T-helper 9 cell (primary cell): ENCODE results near the gene ZNF319.

ENCODE experiments used
- DNase-seq: peaks from one replicate; pipeline ENCODE4 v3.0.0-alpha.2; 2020

Gene ZNF319

DNA sequence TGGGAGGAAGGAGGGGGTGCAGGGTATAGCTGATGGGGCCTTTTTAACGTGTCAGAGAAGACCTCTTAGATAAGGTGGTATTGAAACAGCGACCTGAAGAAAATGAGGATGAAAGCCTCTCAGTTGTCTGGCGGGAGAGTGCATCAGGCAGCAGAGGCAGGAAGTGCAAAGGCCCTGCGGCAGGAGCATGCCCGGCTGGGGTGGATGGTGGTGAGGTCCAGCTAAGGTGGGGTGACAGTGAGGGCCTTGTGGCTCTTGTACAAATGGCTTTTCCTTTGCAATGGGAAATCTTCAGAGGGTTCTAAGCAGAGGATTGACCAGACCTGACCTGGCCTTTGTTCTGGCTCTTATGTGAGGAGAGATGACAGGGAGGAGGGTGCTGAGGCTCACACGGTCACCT, 36.5 kb upstream of the ZNF319 start:
- DNase-seq, result no peak

DNA sequence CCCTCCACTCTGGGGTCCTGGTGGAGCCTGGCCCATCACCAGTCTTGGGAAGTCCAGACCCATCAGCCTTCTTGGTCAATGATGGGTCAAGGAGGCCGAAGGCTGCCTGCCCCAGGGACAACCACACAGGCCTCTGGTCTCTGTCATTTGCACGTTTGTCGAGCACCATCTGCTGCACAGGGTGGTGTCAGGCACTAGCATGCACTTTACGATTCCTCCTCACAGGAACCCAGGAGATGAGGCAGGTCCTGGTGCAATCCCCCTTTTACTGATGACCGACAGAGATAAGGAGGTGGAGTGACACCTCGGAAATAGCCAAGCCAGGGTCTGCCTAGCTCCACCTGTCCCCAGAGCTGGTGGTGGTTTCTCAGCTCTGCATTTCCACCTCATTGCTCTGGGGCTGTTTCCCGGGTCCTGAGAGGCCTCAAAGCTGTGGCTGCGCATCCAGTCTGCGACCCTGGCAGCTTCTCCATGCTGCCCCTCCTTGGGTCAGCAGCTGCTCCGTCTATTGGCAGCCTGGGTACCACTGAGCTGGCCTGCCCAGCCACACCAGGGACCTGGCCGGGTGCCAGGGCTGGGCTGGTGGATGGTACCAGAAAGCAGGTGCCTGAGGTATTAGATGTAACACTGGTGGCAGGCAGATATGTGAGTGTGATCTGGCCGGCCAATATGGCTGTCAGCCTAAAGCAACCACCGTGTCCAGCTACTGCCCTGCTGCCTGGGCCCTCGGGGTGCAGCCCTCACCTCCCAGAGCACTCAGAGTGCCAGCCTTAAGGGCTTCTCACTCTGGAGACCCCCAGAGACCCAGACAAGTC, 35.1 kb upstream of the ZNF319 start:
- DNase-seq, result no peak

DNA sequence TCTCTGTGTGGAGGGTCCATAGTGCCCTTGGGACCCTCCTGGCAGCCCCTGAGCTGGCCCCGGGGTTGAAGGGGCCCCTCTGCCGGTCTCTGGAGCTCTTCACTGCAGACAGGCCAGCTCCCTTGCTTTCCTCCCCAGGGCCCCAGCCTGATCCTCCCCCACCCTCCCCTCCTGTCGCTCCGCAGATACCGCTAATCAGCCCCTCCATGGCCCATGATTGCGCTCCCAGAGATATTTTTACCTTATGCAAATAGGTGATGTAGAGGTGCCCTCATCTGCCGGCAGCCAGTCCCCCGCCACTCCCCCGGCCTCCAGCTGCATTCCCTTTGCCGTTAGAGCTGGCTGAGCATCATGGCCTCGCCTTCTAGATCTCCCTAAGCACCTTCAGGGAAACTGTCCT, 34.3 kb upstream of the ZNF319 start:
- DNase-seq, result no peak

DNA sequence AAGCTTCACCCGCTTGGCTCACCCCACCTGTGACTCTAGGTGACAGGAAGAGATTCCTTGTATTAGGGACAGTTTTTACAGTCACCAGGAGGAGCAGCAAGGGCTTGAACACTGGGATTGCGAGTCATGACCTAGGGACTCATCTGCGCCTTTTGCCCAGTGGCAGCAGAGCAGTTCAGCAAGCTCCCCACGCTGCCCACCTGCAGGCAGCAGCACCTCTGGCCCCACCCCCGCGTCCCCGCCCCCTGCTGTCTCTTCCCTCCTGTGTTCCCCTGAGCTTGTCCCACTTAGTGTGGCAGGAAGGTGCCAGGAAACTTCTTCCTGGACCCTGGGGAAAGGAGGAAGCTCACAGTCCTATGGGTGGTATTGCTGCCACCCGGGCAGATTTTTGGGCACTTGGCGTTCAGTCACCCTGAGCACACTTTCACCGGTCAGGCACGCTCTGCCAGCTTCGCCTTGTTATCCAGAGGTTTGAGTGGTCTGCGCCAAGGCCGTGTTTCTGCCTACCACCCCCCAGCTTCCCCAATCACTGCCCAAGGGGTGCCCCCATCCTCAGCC, 33.7 kb upstream of the ZNF319 start:
- no peak for DNase-seq

DNA sequence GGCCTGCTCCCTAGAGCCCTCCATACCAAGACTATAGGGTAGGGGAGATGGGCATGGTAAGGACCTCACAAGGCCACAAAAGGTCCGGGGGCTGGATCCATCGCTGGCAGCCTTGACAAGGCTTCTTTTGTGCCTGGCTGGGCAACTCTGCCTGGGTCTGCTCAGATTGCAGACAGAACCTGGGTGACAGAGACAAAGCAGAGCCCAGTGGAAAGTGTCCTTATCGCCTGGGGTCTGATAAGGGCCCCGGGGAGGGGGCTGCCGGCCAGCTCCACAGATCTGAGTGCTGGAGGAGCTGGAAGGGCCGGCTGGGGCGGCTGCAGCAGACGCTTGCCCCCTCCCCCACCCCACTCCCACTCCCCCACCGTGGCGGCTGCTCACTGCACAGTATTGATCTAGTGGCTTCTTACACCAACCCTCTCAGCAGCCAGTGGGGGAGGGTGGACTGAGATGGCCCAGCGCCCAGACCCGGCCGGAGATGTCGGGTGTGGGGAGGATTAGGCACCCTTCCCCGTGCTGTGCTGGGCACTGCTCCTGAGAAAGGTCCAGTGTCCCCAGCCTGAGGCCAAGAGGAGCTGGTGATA, 32.3 kb upstream of the ZNF319 start:
- DNase-seq, result no peak

DNA sequence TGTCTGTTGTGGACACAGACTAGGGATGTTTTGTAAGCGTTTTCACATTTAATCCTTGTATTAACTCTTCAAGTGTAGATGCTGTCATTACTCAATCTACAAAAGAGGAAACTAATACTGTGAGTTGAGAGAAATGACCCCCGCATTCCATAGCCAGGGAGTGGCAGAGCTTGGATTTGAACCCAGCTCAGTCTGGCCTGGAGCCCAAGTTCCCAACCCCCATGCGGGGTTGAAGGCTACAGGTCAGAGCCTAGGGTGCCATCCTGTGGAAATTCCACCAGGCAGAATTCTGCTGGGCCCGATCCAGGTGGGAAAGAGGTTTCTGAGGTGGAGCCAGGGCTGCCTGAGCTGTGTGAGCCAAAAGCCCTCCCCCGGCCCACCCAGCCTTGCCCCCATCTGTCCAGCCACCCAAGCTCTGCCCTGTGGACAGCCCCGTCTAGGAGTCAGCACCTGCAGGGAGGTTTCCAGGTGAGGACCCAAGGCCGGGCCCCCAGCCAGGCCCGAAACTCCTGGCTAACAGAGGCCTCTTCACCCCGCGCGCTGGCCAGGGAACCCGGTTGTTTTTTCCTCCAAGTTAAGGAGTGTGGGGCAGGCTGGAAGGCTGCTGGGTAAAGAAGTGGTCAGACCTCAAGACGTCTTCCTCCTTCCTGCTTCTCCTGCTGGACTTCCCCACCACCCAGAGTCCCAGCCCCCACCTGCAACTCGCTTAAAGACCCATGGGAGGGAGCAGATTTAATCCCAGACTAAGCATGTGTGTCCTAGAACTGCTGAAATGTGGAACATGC, 30.7 kb upstream of the ZNF319 start:
- no peak for DNase-seq

DNA sequence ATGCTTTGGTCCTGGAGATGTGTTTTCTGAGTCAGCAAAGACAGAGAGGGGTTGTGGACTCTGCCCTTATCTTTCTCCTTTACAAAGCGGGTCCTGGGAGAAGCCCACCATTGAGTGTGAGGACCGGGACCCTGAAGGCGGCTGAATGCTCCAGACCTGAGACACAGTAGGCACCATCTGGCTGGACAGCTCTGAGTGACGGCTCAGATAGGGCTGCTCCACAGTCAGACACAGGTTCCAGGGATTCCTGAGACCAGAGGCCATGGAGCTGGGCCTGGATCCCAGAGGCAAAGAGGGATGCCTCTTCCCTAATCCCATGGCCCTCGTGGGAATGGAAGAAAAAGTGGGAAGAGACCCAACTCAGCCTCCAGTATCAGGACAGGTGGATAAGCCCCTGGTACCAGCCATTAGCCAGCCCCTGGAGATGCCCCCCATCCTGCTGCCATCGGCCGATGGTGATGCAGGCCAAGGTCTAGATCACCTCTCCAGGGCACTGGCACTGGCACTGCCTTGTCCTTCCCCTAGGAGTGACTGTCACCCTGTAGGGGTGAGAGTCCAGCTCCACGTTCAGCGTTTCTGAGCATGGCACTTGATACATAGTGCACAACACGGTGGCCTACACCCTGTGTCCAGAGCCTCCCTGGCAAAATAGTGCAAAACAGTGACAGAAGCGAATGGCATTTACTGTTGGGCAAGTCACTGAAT, 29.8 kb upstream of the ZNF319 start:
- no peak for DNase-seq

DNA sequence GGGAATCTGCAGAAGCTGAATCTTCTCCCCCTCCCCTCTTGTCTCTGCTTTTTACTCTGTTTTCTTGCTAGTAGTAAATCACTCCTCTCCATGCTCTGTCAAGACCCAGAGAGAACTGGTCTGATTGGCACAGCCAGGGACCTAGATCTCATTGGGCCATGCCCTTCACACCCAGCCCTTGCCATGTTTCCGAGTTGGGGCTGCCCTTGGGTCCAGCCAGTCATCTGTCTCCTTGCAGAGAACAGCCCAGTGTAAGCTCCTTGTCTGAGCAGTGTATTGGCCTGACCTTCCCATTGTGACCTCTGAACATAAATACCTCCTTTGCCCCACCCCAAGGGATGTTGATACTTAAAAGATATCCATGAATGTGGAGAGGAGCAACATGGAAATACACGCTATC, 28.9 kb upstream of the ZNF319 start:
- DNase-seq, result no peak

DNA sequence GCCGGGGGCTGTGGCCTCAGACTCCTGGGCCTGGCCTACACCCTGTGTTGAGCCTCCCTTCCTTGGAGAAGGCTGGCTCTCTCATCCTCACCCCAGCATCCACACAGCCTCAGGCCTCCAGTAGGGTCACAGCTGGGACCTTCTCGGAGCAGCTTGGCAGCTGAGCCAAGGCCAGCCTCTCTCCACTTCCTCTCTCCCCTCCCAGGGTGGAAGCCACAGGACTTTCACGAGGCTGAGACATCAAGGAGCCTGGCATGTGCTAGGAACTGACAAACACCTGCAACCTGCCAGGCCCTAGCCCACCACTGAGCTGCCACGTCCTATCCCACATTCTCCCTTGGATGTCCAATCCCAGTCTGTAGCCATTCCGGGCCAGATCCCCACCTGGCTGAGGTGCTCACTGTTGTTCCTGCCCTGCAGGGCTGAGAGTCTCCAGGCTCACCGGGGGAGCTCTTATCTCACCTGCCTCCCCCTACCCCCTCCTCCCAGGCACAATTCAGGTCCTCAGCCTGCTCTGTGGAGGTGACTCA, 28.1 kb upstream of the ZNF319 start:
- no peak for DNase-seq

DNA sequence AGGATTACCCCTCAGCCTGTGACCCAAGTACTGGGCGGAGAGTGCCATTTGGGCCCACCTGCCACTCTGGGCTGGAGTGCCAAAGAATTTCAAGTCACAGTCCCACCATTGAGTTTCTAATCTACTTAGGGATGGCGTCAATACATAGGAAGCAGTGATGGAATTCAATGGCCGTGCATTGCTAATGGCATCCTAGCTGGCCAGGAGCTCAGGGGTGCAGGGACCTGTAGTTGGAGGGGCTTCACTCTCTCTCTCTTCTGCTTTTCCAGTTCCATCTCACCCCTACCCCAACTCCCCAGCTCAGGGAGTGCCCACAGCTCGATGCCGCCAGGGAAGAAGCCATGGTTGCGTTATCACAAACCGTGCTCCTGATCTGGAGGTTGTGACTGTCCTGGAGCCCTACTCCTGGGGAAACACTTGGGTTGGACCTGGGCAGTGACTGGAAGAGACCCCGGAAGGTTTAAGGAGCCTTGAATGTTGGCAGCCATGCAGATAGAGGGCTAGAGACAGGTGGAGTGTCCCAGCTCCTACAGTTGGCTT, 27.5 kb upstream of the ZNF319 start:
- DNase-seq, result no peak

DNA sequence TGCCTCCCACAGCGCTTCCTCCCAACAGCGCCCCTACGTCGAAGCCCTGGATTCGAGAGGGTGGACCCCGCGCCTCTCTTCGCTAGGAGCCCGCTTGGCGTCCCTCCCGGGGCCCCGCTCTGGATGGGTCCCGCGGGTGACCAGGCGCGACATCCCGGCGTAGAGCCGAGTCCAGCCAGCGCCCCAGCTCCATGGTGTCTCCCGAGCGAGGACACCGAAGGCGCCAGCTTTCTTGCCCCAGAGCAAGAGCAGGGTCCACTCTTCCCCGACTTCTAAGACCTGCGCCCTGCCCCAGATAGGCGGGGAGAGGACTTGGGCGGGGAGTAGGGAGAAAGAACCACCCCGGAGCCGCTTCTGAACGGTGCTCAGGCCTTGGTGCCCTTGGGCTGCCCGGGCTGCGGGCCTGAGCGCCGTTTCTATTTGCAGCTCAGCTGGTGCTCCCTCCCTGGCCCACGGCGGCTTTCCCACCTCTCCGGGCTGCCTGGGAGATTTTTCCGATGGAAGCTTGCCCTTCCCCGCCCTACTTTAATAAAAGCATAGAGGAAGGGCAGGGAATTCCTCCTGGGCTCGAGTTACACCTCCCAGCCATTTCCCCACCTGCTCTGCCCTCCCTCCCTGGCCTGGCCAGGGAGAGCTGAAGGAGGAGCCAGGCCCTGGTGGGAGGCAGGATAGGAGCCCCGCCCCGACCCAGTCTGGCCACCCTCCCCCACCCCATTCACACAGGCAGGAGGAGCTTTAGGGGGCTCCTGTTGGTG, 26.9 kb upstream of the ZNF319 start:
- no peak for DNase-seq

DNA sequence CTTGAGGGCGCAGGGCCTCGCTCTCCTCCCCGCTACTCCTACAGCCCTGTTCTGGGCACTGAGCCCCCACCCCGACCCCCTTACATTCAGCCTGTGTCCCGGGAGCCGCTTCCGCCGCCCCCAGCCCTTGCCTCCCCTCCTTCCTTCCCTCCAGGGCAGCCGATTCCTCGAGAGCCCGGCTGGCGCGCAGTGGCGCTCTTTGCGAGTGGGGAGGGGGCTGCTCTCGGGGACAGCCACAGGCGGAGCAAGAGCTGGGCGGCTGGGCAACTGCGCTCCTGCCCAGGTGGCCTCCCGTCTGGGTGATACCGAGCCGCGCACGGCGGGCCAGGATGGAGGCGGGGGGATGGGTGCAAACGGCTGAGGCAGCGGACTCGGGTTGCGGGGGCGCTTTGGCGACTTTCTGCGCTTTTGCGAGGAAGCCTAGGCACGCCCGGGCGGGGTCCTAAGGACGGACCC, 26.3 kb upstream of the ZNF319 start:
- no peak for DNase-seq

DNA sequence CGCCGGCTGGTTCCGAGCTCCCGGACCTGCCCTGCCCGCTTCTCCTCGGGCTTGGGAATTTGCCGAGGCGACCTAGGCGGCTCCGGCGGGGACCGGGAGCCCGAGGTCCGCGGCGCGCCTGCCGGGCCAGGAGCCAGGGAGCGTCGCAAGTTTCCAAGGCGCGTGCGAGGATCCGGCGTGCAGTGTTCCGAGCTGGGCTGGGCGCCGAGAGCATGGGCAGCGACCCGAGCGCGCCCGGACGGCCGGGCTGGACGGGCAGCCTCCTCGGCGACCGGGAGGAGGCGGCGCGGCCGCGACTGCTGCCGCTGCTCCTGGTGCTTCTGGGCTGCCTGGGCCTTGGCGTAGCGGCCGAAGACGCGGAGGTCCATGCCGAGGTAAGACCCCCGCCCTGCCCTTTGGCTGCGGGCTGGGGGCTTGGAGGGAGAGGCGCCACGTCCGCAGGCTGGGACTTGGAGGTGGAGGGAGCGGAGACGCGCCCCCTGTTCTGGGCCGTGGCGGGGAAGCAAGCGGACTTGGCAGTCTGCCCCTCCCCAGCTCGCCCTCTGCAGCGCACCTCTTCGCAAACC, 25.8 kb upstream of the ZNF319 start:
- no peak for DNase-seq

DNA sequence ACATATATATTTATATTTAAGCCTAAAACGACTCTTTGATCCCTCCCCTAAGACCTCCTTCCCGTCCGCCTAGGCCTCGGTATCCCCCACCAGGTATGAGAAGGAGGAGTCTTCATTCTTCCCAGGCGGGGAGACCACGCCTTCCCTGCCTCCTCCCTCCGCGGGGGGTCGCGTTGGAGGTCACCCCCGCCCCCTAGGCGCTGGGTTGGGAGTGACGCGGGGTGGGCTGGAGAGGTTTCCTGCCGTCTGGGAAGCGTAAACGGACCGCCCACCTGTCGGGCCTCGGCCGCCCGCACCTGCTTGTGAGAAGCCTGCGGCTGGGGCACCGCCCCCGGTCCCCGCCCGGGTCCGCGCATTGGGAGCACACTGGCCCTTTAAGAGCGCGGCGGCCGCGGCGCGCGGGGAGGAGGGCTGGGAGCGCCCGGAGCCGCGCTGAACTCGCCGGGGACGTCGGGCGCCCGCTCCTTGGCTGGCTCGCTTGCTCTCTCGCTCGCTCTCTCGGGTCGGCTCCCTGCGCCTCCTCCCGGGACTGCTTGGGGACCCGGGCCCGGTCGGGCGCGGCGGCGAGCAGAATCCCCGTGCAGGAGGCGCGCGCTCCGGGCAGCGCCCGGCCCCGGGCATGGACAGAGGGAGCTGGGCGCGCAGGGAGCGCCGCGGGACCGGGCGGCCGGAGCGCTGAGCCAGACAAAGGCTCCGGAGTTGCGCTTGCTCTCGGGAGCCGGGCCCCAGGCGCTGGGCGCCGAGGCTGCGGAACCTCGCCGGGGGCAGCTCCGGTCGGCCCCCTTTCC, 25.1 kb upstream of the ZNF319 start, which contains the start of gene MMP15:
TSS of gene MMP15 (plus strand) at position 404 of the 788 bp plus-strand sequence. CDS start 597 bp downstream, outside the sequence.
- peak; percentile 54 for DNase-seq

DNA sequence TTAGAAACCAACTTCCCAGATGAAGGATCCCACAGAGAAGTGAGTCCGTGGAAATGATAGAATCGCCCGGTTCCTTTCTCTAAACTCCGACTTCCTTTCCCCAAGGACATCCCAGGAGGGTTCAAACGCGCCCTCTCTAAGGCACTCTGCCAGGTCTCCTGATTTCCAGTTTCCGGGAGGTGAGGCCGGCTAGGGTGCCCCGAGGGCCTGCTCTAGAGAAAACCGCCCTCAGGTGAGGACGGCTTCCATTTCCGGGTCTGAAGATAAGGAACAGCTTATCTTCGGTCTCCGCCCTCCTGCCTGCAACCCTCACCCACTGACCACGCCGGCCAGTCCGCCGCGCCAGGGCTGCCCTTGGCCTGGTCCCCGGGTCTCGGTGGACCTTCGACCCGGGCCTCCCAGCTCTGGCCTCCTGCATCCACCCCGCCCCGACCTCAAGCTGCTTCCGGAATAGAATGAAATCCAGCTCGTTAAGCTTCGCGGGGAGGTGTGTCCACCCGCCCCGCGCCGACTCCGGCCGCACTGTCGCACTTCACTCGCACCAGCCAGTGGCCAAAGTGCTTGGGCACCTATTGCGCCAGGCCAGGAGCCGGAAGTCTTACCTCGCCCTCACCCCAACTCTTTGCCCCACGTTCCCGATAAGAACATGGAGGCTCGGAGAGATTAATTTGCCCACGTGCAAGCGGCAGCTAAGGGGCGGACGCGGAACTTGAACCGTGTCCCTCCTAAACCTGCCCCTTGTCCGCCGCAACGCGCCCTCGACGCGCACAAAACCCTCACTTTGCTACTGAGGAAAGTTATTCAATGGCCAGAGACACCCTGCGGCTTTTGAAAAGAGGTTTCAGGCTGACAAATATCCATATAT, 24.2 kb upstream of the ZNF319 start:
- no peak for DNase-seq

DNA sequence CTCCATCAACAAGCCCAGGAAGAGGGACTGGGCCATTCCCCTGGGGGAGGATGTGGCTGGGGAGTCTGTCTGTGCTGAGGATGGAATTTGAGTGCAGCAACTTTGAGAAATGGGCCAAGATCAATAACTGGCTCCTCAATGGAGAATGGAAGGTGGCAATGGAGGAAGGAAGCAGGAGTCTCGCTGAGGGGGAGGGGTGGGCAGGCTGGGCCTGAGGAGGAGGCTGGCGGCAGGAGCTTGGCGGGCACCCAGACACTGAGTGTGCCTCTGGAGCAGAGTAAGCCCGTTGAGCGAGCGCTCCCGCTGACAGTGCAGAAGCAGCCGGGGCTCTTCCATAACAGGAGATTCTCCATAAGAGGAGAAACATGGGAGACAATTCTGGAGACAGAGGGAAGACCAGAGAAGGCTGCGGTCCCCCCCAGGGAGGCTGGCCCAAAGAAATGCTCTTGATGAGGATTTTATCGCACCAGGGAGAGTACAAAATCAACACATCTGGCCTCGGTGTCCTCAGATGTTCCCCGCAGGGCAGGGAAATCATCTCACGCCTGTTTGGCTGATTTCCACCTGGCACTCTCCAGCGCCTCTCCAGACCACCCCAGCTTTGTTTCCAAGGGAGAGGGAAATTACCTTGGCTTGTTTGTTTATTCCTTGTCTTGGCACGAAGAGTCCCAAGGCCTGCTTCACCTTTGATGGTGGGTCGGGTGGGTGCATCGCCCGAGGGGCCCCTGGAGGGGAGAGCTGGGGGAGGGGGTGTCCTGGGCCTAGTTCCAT, 22.3 kb upstream of the ZNF319 start:
- no peak for DNase-seq

DNA sequence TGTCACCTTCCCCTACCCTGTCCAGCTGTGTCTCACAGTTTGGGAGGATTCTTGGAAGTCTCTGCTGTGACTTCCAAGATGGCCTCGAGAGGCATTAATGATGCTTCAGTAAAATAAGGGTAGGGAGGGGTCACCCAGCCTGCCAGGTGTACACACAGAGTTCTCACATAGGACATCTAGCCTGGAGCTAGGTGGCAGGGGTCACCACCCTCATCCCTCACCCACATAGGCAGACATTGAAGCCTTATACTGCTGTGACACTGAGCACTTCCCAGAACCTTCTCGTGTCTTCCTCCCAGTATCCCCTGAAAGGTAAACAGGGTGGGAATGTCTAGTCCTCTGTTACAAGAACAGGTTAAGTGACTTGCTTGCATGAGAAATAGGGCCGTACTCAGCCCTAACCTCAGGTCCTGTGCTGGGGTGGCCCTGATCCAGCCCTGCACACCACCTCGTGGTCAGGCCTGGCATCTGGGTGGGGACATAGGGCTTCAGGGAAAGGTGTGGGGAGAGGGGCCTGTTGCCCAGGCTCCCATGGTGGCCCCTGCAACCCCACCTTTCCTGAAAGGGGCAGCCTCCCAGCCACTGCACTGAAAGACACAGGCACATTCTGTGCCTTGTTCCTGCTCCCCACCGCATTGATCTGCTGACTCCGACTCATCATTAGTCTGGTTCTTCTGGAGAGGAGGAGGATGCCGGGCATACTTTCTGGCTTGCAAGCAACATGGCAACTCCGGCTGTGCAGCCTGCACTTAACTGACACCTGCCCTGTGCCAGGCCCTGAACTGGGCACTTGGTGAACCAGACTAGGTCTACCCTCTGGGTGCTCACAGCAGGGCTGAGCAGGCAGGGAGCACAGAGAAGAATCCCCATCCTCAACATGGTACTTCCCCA, 21.4 kb upstream of the ZNF319 start:
- no peak for DNase-seq
